Muscle of leg (tissue), 11 donors: ENCODE data around the gene CFAP54. TPM values are rescaled to one million over a fixed set of nuclear protein-coding genes. Genes with fewer than 3 reads are reported as not detected.

ENCODE experiments used
- DNase-seq: peaks from one replicate; pipeline ENCODE4 v3.0.0; 2013
- H3K27ac ChIP-seq: one replicate; pipeline ENCODE4 v1.5.1; 2013; ENCODE audit warnings: mild to moderate bottlenecking, low read length, control low read depth
- H3K27me3 ChIP-seq: one replicate; pipeline ENCODE4 v1.6.1; 2013; ENCODE audit warnings: low read length; ENCODE audit not compliant: control insufficient read depth, insufficient read depth
- H3K36me3 ChIP-seq: one replicate; pipeline ENCODE4 v1.6.1; 2013; ENCODE audit warnings: low read length; ENCODE audit not compliant: control insufficient read depth, insufficient read depth
- H3K4me1 ChIP-seq: one replicate; pipeline ENCODE4 v1.6.1; 2013; ENCODE audit warnings: low read length; ENCODE audit not compliant: control insufficient read depth, insufficient read depth
- H3K4me3 ChIP-seq: one replicate; pipeline ENCODE4 v1.5.1; 2013; ENCODE audit warnings: low read length, control low read depth
- H3K9me3 ChIP-seq: replicated peaks from 2 replicates; pipeline ENCODE4 v1.6.1; 2013; ENCODE audit warnings: low read depth, low read length; ENCODE audit not compliant: control insufficient read depth
- WGBS: methylation state at CpG from one replicate; pipeline ENCODE4 v1.1.5; 2013; ENCODE audit warnings: missing lambda C conversion rate; ENCODE audit not compliant: insufficient coverage; 5-methylcytosine and 5-hydroxymethylcytosine counted together
- polyA plus RNA-seq, 8 donors: library from polyadenylated mRNA; unstranded; fragments of 120-200 nt; gene quantifications; one replicate each; pipeline versions ENCODE4 v1.2.1 to v1.2.3, GENCODE V29; 2013; ENCODE audit warnings: inconsistent platforms in 1 of 8, low replicate concordance in 1 of 8; ENCODE audit not compliant: insufficient read length in 8 of 8, insufficient read depth in 1 of 8
- total RNA-seq: library from RNA; stranded (reverse); fragments of 120-200 nt; gene quantifications from one replicate; pipeline ENCODE4 v1.2.4, GENCODE V29; 2013

The CFAP54 gene
- total and polyA plus RNA-seq, 9 donors: 0.15 to 0.71 (median 0.35) TPM

DNA sequence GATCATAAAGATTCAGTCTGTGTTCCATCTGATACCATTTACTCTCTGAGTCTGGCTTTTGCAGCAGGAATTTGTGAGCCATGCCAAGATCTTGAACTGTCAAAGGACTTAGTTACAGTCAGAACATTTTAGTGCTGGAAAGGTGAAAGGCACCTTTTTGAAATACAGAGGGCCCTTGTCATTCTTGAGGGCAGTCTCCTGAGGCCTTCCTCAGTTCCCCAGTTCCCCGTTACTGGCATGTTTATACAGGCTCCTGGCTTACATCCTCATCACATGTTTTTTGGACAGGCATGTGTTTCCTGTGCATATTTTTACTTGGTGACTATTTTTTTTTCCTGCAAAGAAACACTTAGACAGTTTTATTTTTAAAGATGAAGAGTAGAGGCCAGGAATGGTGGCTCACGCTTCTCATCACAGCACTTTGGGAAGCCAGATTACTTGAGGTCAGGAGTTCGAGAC lies 21.0 kb downstream of the CFAP54 start:
- H3K4me1 ChIP-seq: peaks cover 4% of the 10 kb centered on the region
- no peak overlapping the region for H3K4me3 ChIP-seq
- no peaks in the 10 kb centered on the region for H3K36me3 ChIP-seq
- H3K27ac ChIP-seq: peak overlapping the region; percentile 1
- WGBS: 83% methylated on average over 1 of the region's 3 CpGs
- H3K9me3 ChIP-seq: no peaks in the 10 kb centered on the region
- DNase-seq: peak; percentile 53
- H3K27me3 ChIP-seq: no peaks in the 10 kb centered on the region

DNA sequence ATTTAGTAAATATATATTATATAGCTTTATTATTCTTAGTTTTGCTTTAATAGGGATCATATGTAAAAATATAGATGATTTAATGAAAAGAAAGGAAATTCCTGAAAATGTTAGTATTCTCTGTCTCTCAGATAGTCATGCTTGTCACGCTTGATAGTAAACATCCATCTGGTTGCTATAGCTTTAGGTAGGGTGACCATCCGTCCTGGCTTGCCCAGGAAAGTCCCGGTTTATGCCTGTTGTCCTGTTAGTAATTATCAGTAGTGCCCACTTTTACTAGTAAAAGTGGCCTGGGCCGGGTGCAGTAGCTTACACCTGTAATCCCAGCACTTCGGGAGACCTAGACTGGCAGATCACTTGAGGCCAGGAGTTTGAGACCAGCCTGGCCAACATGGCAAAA lies 23.8 kb downstream of the CFAP54 start:
- no peaks in the 10 kb centered on the region for H3K36me3 ChIP-seq
- no peaks in the 10 kb centered on the region for H3K9me3 ChIP-seq
- no peak overlapping the region for H3K4me3 ChIP-seq
- no peak overlapping the region for H3K27ac ChIP-seq
- peaks cover 4% of the 10 kb centered on the region for H3K4me1 ChIP-seq
- H3K27me3 ChIP-seq: no peaks in the 10 kb centered on the region
- WGBS: 90% methylated on average over 4 of the region's 5 CpGs
- DNase-seq: no peak

- Histone ChIP-seq H3K36me3 (no peaks in the 10 kb centered on the region), H3K27ac (no peak overlapping the region), H3K4me3 (no peak overlapping the region), H3K9me3 (no peaks in the 10 kb centered on the region), H3K4me1 (peaks cover 4% of the 10 kb centered on the region), H3K27me3 (no peaks in the 10 kb centered on the region)
- no peak for DNase-seq
- WGBS: 88% methylated on average over 1 of the region's 4 CpGs
Observed at GRCh38 chr12:96513681-96514080, 24.3 kb downstream of the CFAP54 start.

DNA sequence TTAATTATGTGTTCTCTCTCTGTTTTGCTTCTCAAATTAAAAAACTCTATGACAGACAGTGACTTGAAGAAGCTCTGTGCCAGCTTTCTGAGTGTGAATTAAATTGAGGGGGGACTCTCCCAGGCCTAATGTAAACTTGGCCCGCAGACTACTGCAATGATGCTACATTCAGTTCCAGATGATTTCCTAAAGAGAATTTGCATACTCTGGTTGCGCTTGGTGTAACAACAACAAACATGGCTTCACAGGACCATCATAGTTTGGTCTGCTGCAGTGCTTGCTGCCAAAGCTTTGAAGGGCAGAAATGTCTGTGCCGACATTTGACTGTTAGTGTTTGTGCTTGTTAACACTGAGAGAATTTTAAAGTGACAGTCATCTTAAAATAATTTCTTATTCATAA lies 25.0 kb downstream of the CFAP54 start:
- no peak overlapping the region for H3K27ac ChIP-seq
- no peaks in the 10 kb centered on the region for H3K36me3 ChIP-seq
- H3K4me3 ChIP-seq: no peak overlapping the region
- DNase-seq: peak; percentile 31
- H3K9me3 ChIP-seq: no peaks in the 10 kb centered on the region
- peaks cover 4% of the 10 kb centered on the region for H3K4me1 ChIP-seq
- WGBS: 30% methylated on average over 2 of the region's 3 CpGs
- no peaks in the 10 kb centered on the region for H3K27me3 ChIP-seq

GRCh38 chr12:96516472-96517430 lies 27.4 kb downstream of the CFAP54 start:
- DNase-seq: peak; percentile 75
- H3K4me3 ChIP-seq: no peak overlapping the region
- H3K36me3 ChIP-seq: no peaks in the 10 kb centered on the region
- WGBS: no CpG with 5 or more reads among the region's 8 CpGs
- no peaks in the 10 kb centered on the region for H3K27me3 ChIP-seq
- no peaks in the 10 kb centered on the region for H3K9me3 ChIP-seq
- H3K4me1 ChIP-seq: peaks cover 2% of the 10 kb centered on the region
- no peak overlapping the region for H3K27ac ChIP-seq

- WGBS: no CpG with 5 or more reads among the region's 3 CpGs
Observed at GRCh38 chr12:96520767-96521166, 31.4 kb downstream of the CFAP54 start.

DNA sequence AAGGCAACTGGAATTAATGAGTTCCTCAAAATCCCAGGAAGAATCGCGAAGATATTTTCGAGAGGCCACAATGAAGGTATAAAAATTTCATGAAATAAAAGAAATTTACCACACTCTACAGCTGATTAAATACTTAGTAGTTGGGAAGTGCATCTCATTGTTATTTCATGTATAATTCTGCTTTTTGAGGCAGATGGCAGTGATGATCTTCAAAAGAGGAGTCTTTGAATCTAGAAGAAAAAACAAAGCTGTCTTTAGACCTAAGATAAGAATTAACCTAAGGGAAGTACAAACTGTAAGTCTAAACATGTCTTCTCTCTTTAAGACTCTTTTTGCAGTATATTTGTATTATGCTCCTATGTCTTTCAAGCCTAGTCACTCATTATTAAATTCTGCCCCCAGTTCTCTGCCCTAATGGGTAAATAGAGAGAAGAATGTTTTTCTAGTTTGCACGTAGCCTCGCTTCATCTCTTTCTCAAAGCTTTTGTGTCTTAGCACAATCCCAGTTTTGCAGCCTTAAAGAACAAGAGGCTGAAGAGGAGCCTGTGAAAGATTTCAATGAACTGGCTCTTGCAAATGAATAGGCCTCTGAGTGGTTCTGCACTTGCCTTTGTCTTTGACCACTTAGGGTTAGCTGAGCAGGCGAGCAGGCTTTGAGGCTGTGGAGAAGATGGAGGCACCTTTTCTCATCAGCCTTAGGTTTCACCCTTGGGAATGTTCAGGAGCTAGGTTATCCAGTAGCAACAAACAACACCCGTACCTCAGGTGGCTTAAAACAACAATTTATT lies 32.7 kb downstream of the CFAP54 start:
- H3K27me3 ChIP-seq: no peaks in the 10 kb centered on the region

More at GRCh38 chr12:96520767-96521166, 31.4 kb downstream of the CFAP54 start:
- Histone ChIP-seq H3K27me3 (no peaks in the 10 kb centered on the region), H3K4me1 (no peaks in the 10 kb centered on the region), H3K36me3 (no peaks in the 10 kb centered on the region), H3K4me3 (no peak overlapping the region), H3K27ac (no peak overlapping the region), H3K9me3 (no peaks in the 10 kb centered on the region)
- no peak for DNase-seq

GRCh38 chr12:96522690-96523089 lies 33.3 kb downstream of the CFAP54 start:
- Histone ChIP-seq H3K36me3 (no peaks in the 10 kb centered on the region), H3K4me1 (no peaks in the 10 kb centered on the region), H3K9me3 (no peaks in the 10 kb centered on the region), H3K4me3 (no peak overlapping the region), H3K27ac (no peak overlapping the region), H3K27me3 (no peaks in the 10 kb centered on the region)
- DNase-seq: no peak
- WGBS: 100% methylated on average over 1 of the region's 3 CpGs

More for the DNA sequence above, 32.7 kb downstream of the CFAP54 start:
- Histone ChIP-seq H3K27ac (no peak overlapping the region), H3K9me3 (no peaks in the 10 kb centered on the region), H3K36me3 (no peaks in the 10 kb centered on the region), H3K4me1 (no peaks in the 10 kb centered on the region), H3K4me3 (no peak overlapping the region)
- DNase-seq: no peak
- WGBS: no CpG with 5 or more reads among the region's 7 CpGs

- H3K27ac ChIP-seq: no peak overlapping the region
- no CpG with 5 or more reads among the region's 1 CpG for WGBS
- no peaks in the 10 kb centered on the region for H3K4me1 ChIP-seq
- DNase-seq: no peak
- H3K27me3 ChIP-seq: no peaks in the 10 kb centered on the region
- H3K9me3 ChIP-seq: no peaks in the 10 kb centered on the region
- no peak overlapping the region for H3K4me3 ChIP-seq
- H3K36me3 ChIP-seq: no peaks in the 10 kb centered on the region
Observed at GRCh38 chr12:96526110-96526509, 36.7 kb downstream of the CFAP54 start.

DNA sequence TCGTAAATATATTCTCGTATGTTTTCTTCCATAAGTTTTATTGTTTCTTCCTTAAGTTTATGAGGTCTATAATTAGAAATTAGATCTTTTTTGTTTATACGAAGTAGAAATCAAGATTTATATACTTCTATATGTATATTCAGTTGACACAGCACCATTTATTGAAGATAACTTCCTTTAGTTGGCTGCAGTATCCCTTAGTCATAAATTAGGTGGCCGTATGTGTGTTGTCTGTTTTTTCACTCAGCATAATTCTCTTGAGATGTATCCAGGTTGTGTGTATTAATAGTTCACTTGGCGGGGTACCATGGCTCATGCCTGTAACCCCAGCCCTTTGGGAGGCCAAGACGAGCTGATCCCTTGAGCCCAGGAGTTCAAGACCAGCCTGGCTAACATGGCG lies 40.5 kb downstream of the CFAP54 start:
- no peak overlapping the region for H3K4me3 ChIP-seq
- no peak overlapping the region for H3K27ac ChIP-seq
- no peak for DNase-seq
- no peaks in the 10 kb centered on the region for H3K4me1 ChIP-seq
- 43% methylated on average over 1 of the region's 7 CpGs for WGBS
- no peaks in the 10 kb centered on the region for H3K36me3 ChIP-seq
- H3K9me3 ChIP-seq: no peaks in the 10 kb centered on the region
- H3K27me3 ChIP-seq: no peaks in the 10 kb centered on the region
